ENCODE measurements around the gene SESTD1. TPM values are rescaled to one million over a fixed set of nuclear protein-coding genes. Genes with fewer than 3 reads are reported as not detected.

SESTD1 gene
- total RNA-seq, 2 experiments from 2014 or later: 8.7 to 10.2 TPM

GRCh38 chr2:179238027-179238426 is 26.6 kb downstream of the SESTD1 start:
- DNase-seq (no peak), ATAC-seq (ENCODE audit: poor library complexity) (no peak)
- intact Hi-C loops (cut with DNase I, micrococcal nuclease): loop anchor here in 1 of 2 experiments (10.0 kb wide), 1 partner anchor 203 kb away; no protein-coding TSS in a partner anchor
- H3K27ac Mint-ChIP-seq: no peak overlapping the region
- no peaks in the 10 kb centered on the region for H3K27me3 Mint-ChIP-seq
- Histone ChIP-seq H3K27me3 (ENCODE audit: control insufficient read depth in 1 of 2, insufficient read depth in 2 of 2, low read length in 2 of 2) (no peaks in the 10 kb centered on the region), H3K36me3 (ENCODE audit: insufficient read depth, low read length) (no peaks in the 10 kb centered on the region), H3K4me3 (ENCODE audit: low read length) (no peak overlapping the region), H3K4me1 (ENCODE audit: insufficient read depth, low read length) (no peaks in the 10 kb centered on the region), H3K27ac (ENCODE audit: low read depth in 1 of 2, low read length in 2 of 2) (no peak overlapping the region), H3K9me3 (ENCODE audit: control insufficient read depth in 1 of 2, insufficient read depth in 1 of 2, low read length in 2 of 2) (no peaks in the 10 kb centered on the region)
- H3K4me1 Mint-ChIP-seq (ENCODE audit: low read depth): peaks cover 29% of the 10 kb centered on the region
- no peaks in the 10 kb centered on the region for H3K36me3 Mint-ChIP-seq (ENCODE audit: low read depth)
- ChIA-PET CTCF (no interaction called here), POLR2A (no interaction called here)
- TF ChIP-seq, protein P1, sequence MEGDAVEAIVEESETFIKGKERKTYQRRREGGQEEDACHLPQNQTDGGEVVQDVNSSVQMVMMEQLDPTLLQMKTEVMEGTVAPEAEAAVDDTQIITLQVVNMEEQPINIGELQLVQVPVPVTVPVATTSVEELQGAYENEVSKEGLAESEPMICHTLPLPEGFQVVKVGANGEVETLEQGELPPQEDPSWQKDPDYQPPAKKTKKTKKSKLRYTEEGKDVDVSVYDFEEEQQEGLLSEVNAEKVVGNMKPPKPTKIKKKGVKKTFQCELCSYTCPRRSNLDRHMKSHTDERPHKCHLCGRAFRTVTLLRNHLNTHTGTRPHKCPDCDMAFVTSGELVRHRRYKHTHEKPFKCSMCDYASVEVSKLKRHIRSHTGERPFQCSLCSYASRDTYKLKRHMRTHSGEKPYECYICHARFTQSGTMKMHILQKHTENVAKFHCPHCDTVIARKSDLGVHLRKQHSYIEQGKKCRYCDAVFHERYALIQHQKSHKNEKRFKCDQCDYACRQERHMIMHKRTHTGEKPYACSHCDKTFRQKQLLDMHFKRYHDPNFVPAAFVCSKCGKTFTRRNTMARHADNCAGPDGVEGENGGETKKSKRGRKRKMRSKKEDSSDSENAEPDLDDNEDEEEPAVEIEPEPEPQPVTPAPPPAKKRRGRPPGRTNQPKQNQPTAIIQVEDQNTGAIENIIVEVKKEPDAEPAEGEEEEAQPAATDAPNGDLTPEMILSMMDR (IDR thresholded peaks at IDR 0.05): no peak
- no peak overlapping the region for H3K4me3 Mint-ChIP-seq
- no peaks in the 10 kb centered on the region for H3K9me3 Mint-ChIP-seq

- no peaks in the 10 kb centered on the region for H3K4me1 ChIP-seq (ENCODE audit: insufficient read depth, low read length)
- CTCF ChIA-PET: no interaction called here
- H3K4me3 Mint-ChIP-seq: no peak overlapping the region
Observed at GRCh38 chr2:179237209-179237946, 27.3 kb downstream of the SESTD1 start.

DNA sequence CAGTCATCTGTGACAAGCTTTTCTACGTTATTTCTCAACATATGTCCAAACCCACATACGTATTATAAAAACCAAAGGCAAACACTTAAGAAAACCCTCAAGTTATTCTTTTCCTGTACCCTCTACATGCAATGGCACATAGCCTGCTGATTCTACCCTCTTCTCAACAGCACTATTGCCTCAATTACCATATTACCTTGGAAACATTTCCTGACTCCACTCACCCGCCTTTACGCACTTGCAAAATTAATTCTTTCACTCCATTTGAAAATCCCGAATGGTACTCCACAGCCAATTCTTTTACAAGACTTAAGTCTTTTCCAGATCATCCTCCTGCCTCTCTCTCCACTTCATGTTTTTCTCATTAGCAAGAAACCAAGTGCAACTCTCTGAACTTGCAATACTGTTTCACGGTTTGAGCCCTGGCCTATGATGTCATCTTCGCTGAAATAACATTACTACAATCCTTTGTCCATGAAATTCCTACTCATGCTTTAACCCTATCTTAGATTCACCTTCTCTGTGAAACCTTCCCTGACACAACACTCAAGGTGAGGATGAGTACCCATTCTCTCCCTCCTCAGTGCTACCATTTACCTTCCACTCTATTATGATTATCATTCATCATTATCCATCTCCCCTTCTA is 29.0 kb downstream of the SESTD1 start:
- Mint-ChIP-seq H3K4me3 (no peak overlapping the region), H3K9me3 (no peaks in the 10 kb centered on the region), H3K36me3 (ENCODE audit: low read depth) (no peaks in the 10 kb centered on the region), H3K4me1 (ENCODE audit: low read depth) (peaks cover 29% of the 10 kb centered on the region), H3K27me3 (no peaks in the 10 kb centered on the region), H3K27ac (no peak overlapping the region)
- no peak for ATAC-seq (ENCODE audit: poor library complexity)
- no peaks in the 10 kb centered on the region for H3K36me3 ChIP-seq (ENCODE audit: insufficient read depth, low read length)
- TF ChIP-seq, protein P1 (IDR thresholded peaks at IDR 0.05): no peak
- DNase-seq: no peak
- no peaks in the 10 kb centered on the region for H3K4me1 ChIP-seq (ENCODE audit: insufficient read depth, low read length)
- CTCF ChIA-PET: no interaction called here
- H3K27ac ChIP-seq (ENCODE audit: low read depth in 1 of 2, low read length in 2 of 2): no peak overlapping the region
- H3K4me3 ChIP-seq (ENCODE audit: low read length): no peak overlapping the region
- no peaks in the 10 kb centered on the region for H3K27me3 ChIP-seq (ENCODE audit: control insufficient read depth in 1 of 2, insufficient read depth in 2 of 2, low read length in 2 of 2)
- no peaks in the 10 kb centered on the region for H3K9me3 ChIP-seq (ENCODE audit: control insufficient read depth in 1 of 2, insufficient read depth in 1 of 2, low read length in 2 of 2)
- POLR2A ChIA-PET: interaction anchor here (0.6 kb wide), 1 partner anchor 149 kb away, joined by 3 read pairs; no protein-coding TSS in a partner anchor
- intact Hi-C loops (cut with DNase I, micrococcal nuclease): loop anchor here in 1 of 2 experiments (10.0 kb wide), 1 partner anchor 201 kb away; no protein-coding TSS in a partner anchor

More at GRCh38 chr2:179237209-179237946, 27.3 kb downstream of the SESTD1 start:
- POLR2A ChIA-PET: no interaction called here
- DNase-seq: no peak
- Histone ChIP-seq H3K27ac (ENCODE audit: low read depth in 1 of 2, low read length in 2 of 2) (no peak overlapping the region), H3K4me3 (ENCODE audit: low read length) (no peak overlapping the region), H3K9me3 (ENCODE audit: control insufficient read depth in 1 of 2, insufficient read depth in 1 of 2, low read length in 2 of 2) (no peaks in the 10 kb centered on the region), H3K36me3 (ENCODE audit: insufficient read depth, low read length) (no peaks in the 10 kb centered on the region), H3K27me3 (ENCODE audit: control insufficient read depth in 1 of 2, insufficient read depth in 2 of 2, low read length in 2 of 2) (no peaks in the 10 kb centered on the region)
- ATAC-seq (ENCODE audit: poor library complexity): no peak
- Mint-ChIP-seq H3K27ac (no peak overlapping the region), H3K4me1 (ENCODE audit: low read depth) (peaks cover 29% of the 10 kb centered on the region), H3K36me3 (ENCODE audit: low read depth) (no peaks in the 10 kb centered on the region), H3K9me3 (no peaks in the 10 kb centered on the region), H3K27me3 (no peaks in the 10 kb centered on the region)
- TF ChIP-seq, protein P1 (IDR thresholded peaks at IDR 0.05): no peak
- intact Hi-C loops (cut with DNase I, micrococcal nuclease): loop anchor here in 1 of 2 experiments (10.0 kb wide), 1 partner anchor 203 kb away; no protein-coding TSS in a partner anchor

All from CD4-positive, alpha-beta T cell (primary cell).